K562 (cell line): ENCODE results near the gene PITX2. TPM values are rescaled to one million over a fixed set of nuclear protein-coding genes. Genes with fewer than 3 reads are reported as not detected.

Experiments used
- ATAC-seq: fragments of 200-7000 bp; cut with Tn5 transposase; 3 replicates; pipeline ENCODE4 v1.9.1; 2020; ENCODE audit warnings: moderate library complexity
- BruUV-seq: library from RNA; stranded (reverse); fragments of 400-500 nt; replicated peaks from 2 replicates; lab custom pipeline; 2021; lab: Mats Ljungman, UMichigan
- CTCF ChIA-PET: fragments of 300-600 bp; formaldehyde crosslinking; extraction: SDS; loops from one replicate; lab custom pipeline; 2021; ENCODE audit warnings: low intra/inter-chr PET ratio; lab: Yijun Ruan, JAX
- POLR2A ChIA-PET: fragments of 300-600, 350-650 bp; sonication (Branson Sonifier 250); formaldehyde crosslinking; extraction: SDS; loops from one replicate; lab custom pipeline; 2021; ENCODE audit warnings: antibody characterized with exemption, inconsistent platforms; lab: Yijun Ruan, JAX
- DNase-seq, 4 experiments: peaks; one replicate each; pipeline versions ENCODE4 v3.0.0 to v3.0.0-alpha.2; 2011 to 2018; ENCODE audit warnings: low spot score in 3 of 4, mixed read lengths in 3 of 4; ENCODE audit errors: extremely low read depth in 1 of 4
- FAIRE-seq: peaks from 2 replicates; lab custom pipeline; 2011; peaks lifted over from hg19 to GRCh38; lab: Jason Lieb, UNC
- H2AFZ ChIP-seq: 2 replicates; pipeline ENCODE4 v1.6.0; 2011; ENCODE audit warnings: low read depth, low read length, control low read depth, inconsistent platforms
- H3K27ac ChIP-seq: fragments of 200-600 bp; 3 replicates; pipeline ENCODE4 v1.8.0; 2011; ENCODE audit warnings: low read depth, mild to moderate bottlenecking, control low read depth, inconsistent platforms, low read length, moderate library complexity, mixed read lengths; ENCODE audit errors: extremely low read depth
- H3K27me3 ChIP-seq, 2 experiments: fragments of 300-600 bp in 1 of 2; 2 replicates in 1 of 2; 3 replicates in 1 of 2; pipeline versions ENCODE4 v1.6.0 to v1.8.0; 2011; ENCODE audit warnings: inconsistent platforms in 2 of 2, low read length in 2 of 2, mild to moderate bottlenecking in 1 of 2, mixed read lengths in 1 of 2, moderate library complexity in 1 of 2; ENCODE audit not compliant: control insufficient read depth in 2 of 2, insufficient read depth in 2 of 2
- H3K36me3 ChIP-seq: fragments of 300-600 bp; 3 replicates; pipeline ENCODE4 v1.8.0; 2011; ENCODE audit warnings: mild to moderate bottlenecking, low read length, inconsistent platforms; ENCODE audit not compliant: control insufficient read depth, insufficient read depth
- H3K4me1 ChIP-seq, 2 experiments: fragments of 200-600 bp in 1 of 2; replicated peaks in 1 of 2; 2 replicates in 1 of 2; 3 replicates in 1 of 2; pipeline versions ENCODE4 v1.5.1 to v1.8.0; 2011; ENCODE audit warnings: inconsistent platforms in 2 of 2, low read length in 2 of 2, mild to moderate bottlenecking in 1 of 2, mixed read lengths in 1 of 2, moderate library complexity in 1 of 2; ENCODE audit not compliant: control insufficient read depth in 2 of 2, insufficient read depth in 2 of 2
- H3K4me2 ChIP-seq: 2 replicates; pipeline ENCODE4 v1.6.1; 2011; ENCODE audit warnings: low read length, control low read depth, inconsistent platforms, mixed read lengths; ENCODE audit not compliant: insufficient read depth
- H3K4me3 ChIP-seq: fragments of 200-600 bp; sonication (generic), shearing (Covaris generic); 2 replicates; pipeline ENCODE4 v1.5.1; 2016; ENCODE audit warnings: control low read depth, inconsistent platforms
- H3K79me2 ChIP-seq: fragments of 200-600 bp; 3 replicates; pipeline ENCODE4 v1.8.0; 2011; ENCODE audit warnings: low read length, inconsistent platforms; ENCODE audit not compliant: control insufficient read depth, insufficient read depth
- H3K9ac ChIP-seq, 2 experiments: 2 replicates each; pipeline versions ENCODE4 v1.6.0 to v1.6.1; 2011; ENCODE audit warnings: low read depth in 2 of 2, low read length in 2 of 2, control low read depth in 1 of 2, inconsistent platforms in 1 of 2, mild to moderate bottlenecking in 1 of 2, mixed read lengths in 1 of 2; ENCODE audit not compliant: insufficient read depth in 1 of 2
- H3K9me1 ChIP-seq: one replicate; pipeline ENCODE4 v1.6.0; 2011; ENCODE audit warnings: inconsistent platforms, mild to moderate bottlenecking, low read length, moderate library complexity; ENCODE audit not compliant: control insufficient read depth, insufficient read depth
- H3K9me3 ChIP-seq: replicated peaks from 2 replicates; pipeline ENCODE4 v1.5.1; 2011; ENCODE audit warnings: low read depth, low read length, inconsistent platforms; ENCODE audit not compliant: control insufficient read depth, insufficient read depth
- H4K20me1 ChIP-seq: replicated peaks from 2 replicates; pipeline ENCODE4 v1.6.1; 2011; ENCODE audit warnings: low read length, inconsistent platforms, mixed read lengths; ENCODE audit not compliant: control insufficient read depth, insufficient read depth
- BACH1 ChIP-seq: fragments of 200-800 bp; sonication (Bioruptor generic); IDR thresholded peaks from 2 replicates; pipeline ENCODE4 v1.6.1; 2016; ENCODE audit warnings: missing genetic modification characterization, missing compliant biosample characterization
- E2F6 ChIP-seq, 2 experiments: IDR thresholded peaks; 2 replicates each; pipeline ENCODE4 v1.6.1; 2011; ENCODE audit warnings: borderline replicate concordance in 1 of 2, control low read depth in 1 of 2, low read depth in 1 of 2, low read length in 1 of 2, mild to moderate bottlenecking in 1 of 2, mixed read lengths in 1 of 2, moderate library complexity in 1 of 2; ENCODE audit not compliant: insufficient read depth in 1 of 2, insufficient read length in 1 of 2, poor library complexity in 1 of 2, severe bottlenecking in 1 of 2; ENCODE audit errors: extremely low read depth in 1 of 2
- ZBTB49 ChIP-seq: sonication (generic); formaldehyde crosslinking; IDR thresholded peaks from 2 replicates; pipeline ENCODE4 v1.8.0; 2022; ENCODE audit warnings: missing genetic modification reagents, mild to moderate bottlenecking, borderline replicate concordance
- WGBS: fragments of 100-300 bp; shearing (Covaris generic); methylation state at CpG from one replicate; pipeline ENCODE4 v1.1.6; 2016; ENCODE audit warnings: low coverage, mixed read lengths; ENCODE audit not compliant: insufficient coverage; ENCODE audit errors: missing lambda C conversion rate; 5-methylcytosine and 5-hydroxymethylcytosine counted together
- in situ Hi-C: fragments of 300-500 bp; cut with MboI; formaldehyde crosslinking; loops from 4 replicates; pipeline ENCODE4 v1.15.0; 2018; ENCODE audit warnings: inconsistent platforms, mixed read lengths
- intact Hi-C: fragments of 100-400 bp; cut with micrococcal nuclease; formaldehyde crosslinking; loops from 2 replicates; pipeline ENCODE4 v1.14.2; 2022
- polyA plus RNA-seq, 8 experiments: library from polyadenylated mRNA; depleted of rRNA in 4 of 8; stranded (reverse) in 5 of 8; unstranded in 3 of 8; fragments of >200 nt; fragmentation: Nextera tagmentation in 2 of 8; fragmentation: Illumina TruSeq in 1 of 8; extraction: Ambion mirVana in 2 of 8; extraction: Trizol in 1 of 8; gene quantifications; 2 replicates each; pipeline versions ENCODE4 v1.2.1 to v1.2.3, GENCODE V29; 2011 to 2014; ENCODE audit warnings: inconsistent platforms in 1 of 8, missing spikeins in 1 of 8
- total RNA-seq, 7 experiments: library from RNA; depleted of rRNA in 6 of 7; stranded (reverse); fragments of >200 nt in 6 of 7; fragmentation: Illumina TruSeq in 2 of 7; extraction: Trizol in 2 of 7; gene quantifications; 2 replicates each; pipeline versions ENCODE4 v1.2.1 to v1.2.3, GENCODE V29; 2011 to 2021; ENCODE audit warnings: low replicate concordance in 1 of 7

PITX2 gene
- total and polyA plus RNA-seq, 9 of the 15 experiments (the other 6 are each of a cell fraction or from before 2014, with no cell fraction given), result 0.08 TPM; not detected in 8

DNA sequence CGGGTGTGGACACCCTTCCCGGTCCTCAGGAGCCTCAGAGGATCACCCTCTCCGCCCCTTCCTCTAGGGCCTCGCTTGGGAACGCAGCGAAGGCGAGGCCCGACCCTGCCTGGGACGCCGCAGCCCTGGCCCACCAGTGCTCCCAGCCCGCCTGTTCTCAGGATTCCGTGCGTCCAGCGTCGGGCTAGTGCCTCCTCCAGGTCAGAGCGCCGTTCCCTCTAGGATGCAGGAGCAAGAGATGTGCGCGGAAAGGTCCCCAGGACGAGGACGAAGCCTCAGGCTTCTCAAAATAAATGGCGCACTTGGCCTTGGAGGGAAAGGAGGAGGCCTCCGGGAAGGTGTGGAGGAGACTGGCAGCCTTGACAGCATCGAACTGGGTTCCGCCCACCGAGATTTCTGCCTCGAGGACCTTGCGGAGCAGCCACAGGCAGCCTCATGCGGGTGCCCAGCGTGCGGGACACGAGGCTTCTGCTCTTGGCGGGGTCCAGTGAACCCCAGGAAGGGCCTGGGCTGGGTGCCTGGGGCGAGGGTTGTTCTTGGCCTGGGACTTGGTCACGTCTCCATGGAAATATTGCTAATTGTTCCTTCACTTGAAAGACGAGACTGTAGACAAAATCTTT is 35.1 kb downstream of the PITX2 start:
- WGBS, result under 1% methylated on average over 31 of the region's 36 CpGs
- no peak overlapping the region for H3K27ac ChIP-seq
- intact Hi-C loops, result no loop called here
- FAIRE-seq, result no peak
- in situ Hi-C loops, result no loop called here
- H2AFZ ChIP-seq, result no peak overlapping the region
- no peak for DNase-seq
- no peak overlapping the region; a peak in 1 of 4 replicates for H3K9ac ChIP-seq
- peaks cover 2 to 10% of the 10 kb centered on the region in 2 experiments; a peak in 2 of 5 replicates for H3K27me3 ChIP-seq
- H3K4me3 ChIP-seq, result no peak overlapping the region
- no peaks in the 10 kb centered on the region for H3K9me1 ChIP-seq
- H3K9me3 ChIP-seq, result no peaks in the 10 kb centered on the region
- ChIA-PET POLR2A (no interaction called here), CTCF (no interaction called here)
- H3K4me2 ChIP-seq, result no peak overlapping the region
- H3K4me1 ChIP-seq, result peaks cover 0 to 6% of the 10 kb centered on the region in 2 experiments; a peak in 2 of 5 replicates
- no peaks in the 10 kb centered on the region for H4K20me1 ChIP-seq
- no peaks in the 10 kb centered on the region for H3K79me2 ChIP-seq
- TF ChIP-seq E2F6 (IDR thresholded peaks at IDR 0.05; ENCODE audit: borderline replicate concordance in 1 of 2, extremely low read depth in 1 of 2, insufficient read depth in 1 of 2, insufficient read length in 1 of 2, low read depth in 1 of 2, low read length in 1 of 2, poor library complexity in 1 of 2, severe bottlenecking in 1 of 2) (peak in 1 of 2 experiments; percentile 11), ZBTB49 (CRISPR knock-in tag) (no peak), BACH1 (tag) (no peak)
- no peak; the same call in 2 of the 3 replicates for ATAC-seq
- H3K36me3 ChIP-seq, result no peaks in the 10 kb centered on the region
- BruUV-seq, result no TSS peak
